Measurements from ENCODE around the gene CYP3A5.
"Not testable (repeated sequence)": the region's sequence is repeated elsewhere in the genome, so short reads cannot be mapped to it uniquely, and the experiment has no call there.

CYP3A5 gene

DNA sequence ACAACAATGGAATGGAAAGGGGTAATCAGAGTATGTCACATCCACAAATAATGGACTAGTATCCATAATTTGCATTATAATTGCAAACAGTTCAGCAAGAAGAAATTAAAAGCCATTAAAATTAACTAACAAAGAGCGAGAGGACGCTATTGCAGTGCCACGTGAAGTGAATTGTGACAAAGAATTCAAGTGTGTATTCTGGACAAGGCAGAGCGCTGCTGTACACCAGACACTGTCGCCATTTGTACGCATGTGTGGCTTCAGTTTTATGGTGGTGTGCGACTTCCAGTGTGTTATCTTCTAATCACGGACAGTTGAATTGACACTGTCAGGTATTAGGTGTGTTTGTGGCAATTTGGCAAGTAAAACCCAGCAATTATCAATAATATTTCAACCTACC is 11.3 kb downstream of the CYP3A5 start:
- TF ChIP-seq, protein P1, sequence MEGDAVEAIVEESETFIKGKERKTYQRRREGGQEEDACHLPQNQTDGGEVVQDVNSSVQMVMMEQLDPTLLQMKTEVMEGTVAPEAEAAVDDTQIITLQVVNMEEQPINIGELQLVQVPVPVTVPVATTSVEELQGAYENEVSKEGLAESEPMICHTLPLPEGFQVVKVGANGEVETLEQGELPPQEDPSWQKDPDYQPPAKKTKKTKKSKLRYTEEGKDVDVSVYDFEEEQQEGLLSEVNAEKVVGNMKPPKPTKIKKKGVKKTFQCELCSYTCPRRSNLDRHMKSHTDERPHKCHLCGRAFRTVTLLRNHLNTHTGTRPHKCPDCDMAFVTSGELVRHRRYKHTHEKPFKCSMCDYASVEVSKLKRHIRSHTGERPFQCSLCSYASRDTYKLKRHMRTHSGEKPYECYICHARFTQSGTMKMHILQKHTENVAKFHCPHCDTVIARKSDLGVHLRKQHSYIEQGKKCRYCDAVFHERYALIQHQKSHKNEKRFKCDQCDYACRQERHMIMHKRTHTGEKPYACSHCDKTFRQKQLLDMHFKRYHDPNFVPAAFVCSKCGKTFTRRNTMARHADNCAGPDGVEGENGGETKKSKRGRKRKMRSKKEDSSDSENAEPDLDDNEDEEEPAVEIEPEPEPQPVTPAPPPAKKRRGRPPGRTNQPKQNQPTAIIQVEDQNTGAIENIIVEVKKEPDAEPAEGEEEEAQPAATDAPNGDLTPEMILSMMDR (IDR thresholded peaks at IDR 0.05; ENCODE audit: insufficient read depth, low read length, missing control alignments): no peak
- POLR2A ChIA-PET: no interaction called here
- CTCF ChIA-PET: no interaction called here
- no peak for DNase-seq (ENCODE audit: low read depth, low spot score)
- H3K4me3 ChIP-seq (ENCODE audit: low read depth, low read length): no peak overlapping the region

DNA sequence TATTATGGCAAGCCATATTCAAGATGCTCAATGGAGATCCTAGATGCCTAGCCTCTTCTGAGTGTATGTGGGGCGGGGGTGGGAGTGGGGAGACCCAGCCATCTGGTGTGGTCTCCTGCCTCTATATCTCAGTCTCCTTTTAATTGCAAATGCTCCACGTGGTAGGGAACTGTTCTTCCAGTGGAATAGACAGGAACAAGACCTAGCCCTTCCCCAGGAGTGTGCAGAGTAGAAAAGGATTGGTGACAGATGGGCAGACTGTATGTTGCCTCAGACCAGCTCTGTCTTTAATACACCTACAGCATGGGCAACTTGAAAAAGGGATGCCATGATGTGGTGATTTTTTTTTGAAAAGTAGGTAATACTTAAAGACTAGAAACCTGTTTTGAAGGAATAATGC is 12.6 kb downstream of the CYP3A5 start:
- CTCF ChIA-PET: no interaction called here
- TF ChIP-seq, protein P1 (IDR thresholded peaks at IDR 0.05; ENCODE audit: insufficient read depth, low read length, missing control alignments): no peak
- DNase-seq (ENCODE audit: low read depth, low spot score): no peak
- H3K4me3 ChIP-seq (ENCODE audit: low read depth, low read length): no peak overlapping the region
- POLR2A ChIA-PET: no interaction called here

DNA sequence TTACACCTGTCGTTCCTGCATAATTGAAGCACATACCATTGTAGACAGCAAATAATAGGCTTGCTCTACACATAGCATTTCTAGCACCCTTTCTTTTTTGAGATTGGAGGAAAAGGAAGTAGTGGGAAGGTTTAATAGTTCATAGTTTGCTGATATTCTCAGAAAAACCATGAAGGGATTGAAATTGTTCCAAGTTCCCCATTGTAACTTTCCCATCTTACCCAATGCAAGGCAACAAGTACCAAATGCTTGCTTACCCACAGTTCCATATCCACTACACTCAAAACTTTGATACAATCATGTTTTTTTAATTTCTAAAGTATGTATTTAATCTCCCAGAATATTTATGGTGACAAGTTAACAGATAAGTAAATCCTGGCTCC is 13.8 kb downstream of the CYP3A5 start:
- no peak for DNase-seq (ENCODE audit: low read depth, low spot score)
- TF ChIP-seq, protein P1 (IDR thresholded peaks at IDR 0.05; ENCODE audit: insufficient read depth, low read length, missing control alignments): no peak
- ChIA-PET CTCF (no interaction called here), POLR2A (no interaction called here)
- H3K4me3 ChIP-seq (ENCODE audit: low read depth, low read length): no peak overlapping the region

DNA sequence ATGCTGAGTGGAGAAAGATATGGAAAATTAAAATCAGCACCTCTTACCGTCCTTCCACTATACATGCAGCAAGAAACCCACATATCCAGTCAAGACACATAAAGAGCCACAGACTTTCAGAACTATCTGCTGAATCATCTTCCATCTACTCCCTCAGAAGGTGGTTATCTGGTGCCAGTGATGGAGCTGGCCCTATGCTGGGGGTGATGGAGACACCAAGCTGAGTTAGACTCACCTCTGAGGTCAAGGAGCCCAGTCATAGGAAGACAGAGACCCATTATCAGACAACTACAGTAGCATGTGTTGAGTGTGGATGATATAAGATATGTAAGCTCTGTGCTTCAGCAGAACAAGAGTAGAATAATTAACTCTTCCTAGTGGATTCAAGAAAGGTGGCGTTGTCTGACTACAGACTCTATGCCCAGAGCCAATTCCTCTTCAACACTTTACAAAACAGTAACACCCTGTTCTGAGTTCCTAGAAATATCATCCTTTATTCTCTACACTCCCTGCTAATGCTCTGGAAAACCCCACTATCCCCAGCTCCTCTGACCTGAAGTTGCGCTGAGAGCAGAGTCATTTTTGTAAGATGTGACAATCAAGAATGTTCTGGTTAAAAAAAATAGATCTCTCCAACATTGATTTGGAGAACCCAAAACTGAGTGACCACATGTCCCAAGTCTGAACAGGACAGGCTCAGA is 14.3 kb downstream of the CYP3A5 start:
- ChIA-PET CTCF (no interaction called here), POLR2A (no interaction called here)
- no peak for DNase-seq (ENCODE audit: low read depth, low spot score)
- TF ChIP-seq, protein P1 (IDR thresholded peaks at IDR 0.05; ENCODE audit: insufficient read depth, low read length, missing control alignments): no peak
- no peak overlapping the region for H3K4me3 ChIP-seq (ENCODE audit: low read depth, low read length)

DNA sequence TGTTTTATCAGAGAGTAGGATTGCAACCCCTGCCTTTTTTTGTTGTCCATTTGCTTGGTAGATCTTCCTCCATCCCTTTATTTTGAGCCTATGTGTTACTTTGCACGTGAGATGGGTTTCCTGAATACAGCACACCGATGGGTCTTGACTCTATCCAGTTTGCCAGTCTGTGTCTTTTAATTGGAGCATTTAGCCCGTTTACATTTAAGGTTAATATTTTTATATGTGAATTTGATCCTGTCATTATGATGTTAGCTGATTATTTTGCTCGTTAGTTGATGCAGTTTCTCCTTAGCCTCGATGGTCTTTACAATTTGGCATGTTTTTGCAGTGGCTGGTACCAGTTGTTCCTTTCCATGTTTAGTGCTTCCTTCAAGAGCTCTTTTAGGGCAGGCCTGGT is 21.9 kb downstream of the CYP3A5 start:
- CTCF ChIA-PET; DNase-seq (ENCODE audit: low read depth, low spot score); H3K4me3 ChIP-seq (ENCODE audit: low read depth, low read length); POLR2A ChIA-PET: not testable (repeated sequence)

DNA sequence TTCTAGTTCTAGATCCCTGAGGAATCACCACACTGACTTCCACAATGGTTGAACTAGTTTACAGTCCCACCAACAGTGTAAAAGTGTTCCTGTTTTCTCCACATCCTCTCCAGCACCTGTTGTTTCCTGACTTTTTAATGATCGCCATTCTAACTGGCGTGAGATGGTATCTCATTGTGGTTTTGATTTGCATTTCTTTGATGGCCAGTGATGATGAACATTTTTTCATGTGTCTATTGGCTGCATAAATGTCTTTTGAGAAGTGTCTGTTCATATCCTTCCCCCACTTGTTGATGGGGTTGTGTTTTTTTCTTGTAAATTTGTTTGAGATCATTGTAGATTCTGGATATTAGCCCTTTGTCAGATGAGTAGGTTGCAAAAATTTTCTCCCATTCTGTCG is 25.2 kb downstream of the CYP3A5 start:
- POLR2A ChIA-PET: not testable (repeated sequence)

DNA sequence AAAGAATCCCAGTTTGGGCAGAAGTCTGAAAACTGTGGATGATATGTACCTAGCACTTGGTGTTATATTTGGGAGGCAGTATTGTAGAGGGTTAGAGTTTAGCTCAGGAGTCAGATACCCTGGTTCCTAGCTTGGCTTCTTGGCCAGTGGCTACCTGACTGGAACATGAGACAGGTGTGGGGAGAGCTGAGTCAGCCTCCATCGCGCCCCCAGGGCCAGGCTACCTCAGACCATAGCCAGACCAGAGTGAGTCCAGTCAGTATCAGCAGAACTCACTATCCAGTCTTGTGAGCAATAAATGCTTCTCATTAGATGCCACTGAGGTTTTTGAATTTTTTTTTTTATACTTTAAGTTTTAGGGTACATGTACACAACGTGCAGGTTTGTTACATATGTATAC is 26.0 kb downstream of the CYP3A5 start:
- H3K4me3 ChIP-seq (ENCODE audit: low read depth, low read length): no peak overlapping the region
- POLR2A ChIA-PET: no interaction called here
- CTCF ChIA-PET: no interaction called here
- TF ChIP-seq, protein P1 (IDR thresholded peaks at IDR 0.05; ENCODE audit: insufficient read depth, low read length, missing control alignments): no peak
- no peak for DNase-seq (ENCODE audit: low read depth, low spot score)

More for the DNA sequence above, 25.2 kb downstream of the CYP3A5 start:
- CTCF ChIA-PET; H3K4me3 ChIP-seq (ENCODE audit: low read depth, low read length); DNase-seq (ENCODE audit: low read depth, low spot score): not testable (repeated sequence)

DNA sequence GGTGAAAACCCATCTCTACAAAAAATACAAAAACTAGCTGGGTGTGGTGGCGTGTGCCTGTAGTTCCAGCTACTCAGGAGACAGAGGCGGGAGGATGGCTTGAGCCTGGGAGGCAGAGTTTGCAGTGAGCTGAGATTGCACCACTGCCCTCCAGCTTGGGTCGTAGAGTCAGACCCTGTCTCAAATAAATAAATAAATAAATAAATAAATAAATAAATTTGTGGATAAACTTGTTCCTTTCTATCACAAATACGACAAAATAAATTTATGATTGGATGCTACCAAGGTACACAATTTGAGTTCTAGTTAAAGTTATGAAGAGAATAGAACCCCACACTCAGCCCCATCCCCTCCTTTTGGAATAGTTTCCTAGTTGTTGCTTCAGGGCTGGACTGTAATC is 26.5 kb downstream of the CYP3A5 start:
- CTCF ChIA-PET; DNase-seq (ENCODE audit: low read depth, low spot score); H3K4me3 ChIP-seq (ENCODE audit: low read depth, low read length); POLR2A ChIA-PET: not testable (repeated sequence)
